ENCODE results near the gene TSHZ2. TPM values are rescaled to one million over a fixed set of nuclear protein-coding genes. Genes with fewer than 3 reads are reported as not detected.

The TSHZ2 gene
- total and polyA plus RNA-seq, 11 donors: 1.8 to 12.1 (median 3.7) TPM

- no peak for TF ChIP-seq CTCF (IDR thresholded peaks at IDR 0.05)
- intact Hi-C loops (cut with DNase I): no loop called here
- Histone ChIP-seq H3K36me3 (no peaks in the 10 kb centered on the region), H3K9me3 (peaks cover 0 to 14% (median 0%) of the 10 kb centered on the region in 12 donors), H3K4me1 (peaks cover 0 to 11% (median 0%) of the 10 kb centered on the region in 12 donors), H3K27me3 (no peaks in the 10 kb centered on the region), H3K4me3 (no peak overlapping the region), H3K27ac (no peak overlapping the region)
- no peak for ATAC-seq
- DNase-seq: no peak
- whole genome bisulfite sequencing, 4 donors: 77 to 97% (median 95%) methylated on average over 2 of the region's 2 CpGs
Measured at GRCh38 chr20:53016071-53016470, 43.9 kb downstream of the TSHZ2 start.

GRCh38 chr20:53016534-53017042 is 44.4 kb downstream of the TSHZ2 start:
- Histone ChIP-seq H3K9me3 (peaks cover 0 to 14% (median 0%) of the 10 kb centered on the region in 12 donors), H3K27ac (no peak overlapping the region), H3K27me3 (no peaks in the 10 kb centered on the region), H3K36me3 (no peaks in the 10 kb centered on the region), H3K4me3 (no peak overlapping the region), H3K4me1 (peaks cover 0 to 11% (median 0%) of the 10 kb centered on the region in 12 donors)
- intact Hi-C loops (cut with DNase I): no loop called here
- DNase-seq (no peak), ATAC-seq (no peak)
- no peak for TF ChIP-seq POLR2A (IDR thresholded peaks at IDR 0.05)
- 93 to 96% (median 94%) methylated on average over 5 of the region's 5 CpGs for WGBS, 4 donors

GRCh38 chr20:53017206-53017605 is 45.0 kb downstream of the TSHZ2 start:
- DNase-seq (no peak), ATAC-seq (no peak)
- Histone ChIP-seq H3K4me3 (no peak overlapping the region), H3K27me3 (peaks cover 0 to under 1% (median 0%) of the 10 kb centered on the region in 9 donors), H3K9me3 (peaks cover 0 to 14% (median 0%) of the 10 kb centered on the region in 12 donors), H3K36me3 (no peaks in the 10 kb centered on the region), H3K27ac (no peak overlapping the region), H3K4me1 (peaks cover 0 to 11% (median 0%) of the 10 kb centered on the region in 12 donors)
- TF ChIP-seq POLR2A (IDR thresholded peaks at IDR 0.05): no peak
- no peak for TF ChIP-seq CTCF (IDR thresholded peaks at IDR 0.05)
- intact Hi-C loops (cut with DNase I): no loop called here
- 87 to 95% (median 91%) methylated on average over 4 of the region's 4 CpGs for WGBS, 4 donors

- H3K4me1 ChIP-seq: peaks cover 0 to 11% (median 0%) of the 10 kb centered on the region in 12 donors
- peaks cover 0 to 4% (median 0%) of the 10 kb centered on the region in 12 donors for H3K9me3 ChIP-seq
- H3K27ac ChIP-seq: no peak overlapping the region
- WGBS, 4 donors: 76 to 87% (median 84%) methylated on average over 6 of the region's 6 CpGs
- TF ChIP-seq CTCF (IDR thresholded peaks at IDR 0.05): no peak
- no peak for TF ChIP-seq POLR2A (IDR thresholded peaks at IDR 0.05)
- H3K36me3 ChIP-seq: no peaks in the 10 kb centered on the region
- peaks cover 0 to 4% (median 0%) of the 10 kb centered on the region in 9 donors for H3K27me3 ChIP-seq
- intact Hi-C loops (cut with DNase I): no loop called here
- no peak for DNase-seq
- no peak for ATAC-seq
- H3K4me3 ChIP-seq: no peak overlapping the region
Measured at GRCh38 chr20:53019464-53019863, 47.3 kb downstream of the TSHZ2 start.

- WGBS, 4 donors: 50 to 51% (median 50%) methylated on average over 4 of the region's 4 CpGs
- DNase-seq (no peak), ATAC-seq (no peak)
- no peaks in the 10 kb centered on the region for H3K36me3 ChIP-seq
- H3K27me3 ChIP-seq: peaks cover 0 to 4% (median 0%) of the 10 kb centered on the region in 9 donors
- H3K4me1 ChIP-seq: peaks cover 0 to 11% (median 0%) of the 10 kb centered on the region in 12 donors
- intact Hi-C loops (cut with DNase I): no loop called here
- no peak for TF ChIP-seq CTCF (IDR thresholded peaks at IDR 0.05)
- no peak for TF ChIP-seq POLR2A (IDR thresholded peaks at IDR 0.05)
- H3K27ac ChIP-seq: no peak overlapping the region
- H3K4me3 ChIP-seq: no peak overlapping the region
- H3K9me3 ChIP-seq: peaks cover 0 to 4% (median 0%) of the 10 kb centered on the region in 12 donors
Measured at GRCh38 chr20:53020376-53020775, 48.2 kb downstream of the TSHZ2 start.

Measured in heart left ventricle (tissue), 16 donors.